Measurements from ENCODE around the gene SENP6.

SENP6 gene

GRCh38 chr6:75751443-75751842, 149.8 kb downstream of the SENP6 start:
- no peak for DNase-seq

- no peak for DNase-seq
Measured at GRCh38 chr6:75752365-75752764, 150.7 kb downstream of the SENP6 start.

- DNase-seq: no peak
Measured at GRCh38 chr6:75755704-75756103, 154.0 kb downstream of the SENP6 start.

- no peak for DNase-seq
Measured at GRCh38 chr6:75757295-75757694, 155.6 kb downstream of the SENP6 start.

- no peak for DNase-seq
Measured at GRCh38 chr6:75758061-75758460, 156.4 kb downstream of the SENP6 start.

- no peak for DNase-seq
Measured at GRCh38 chr6:75759207-75759606, 157.5 kb downstream of the SENP6 start.

- DNase-seq: no peak
Measured at GRCh38 chr6:75760320-75760719, 158.6 kb downstream of the SENP6 start.

- DNase-seq: no peak
Measured at GRCh38 chr6:75761489-75761888, 159.8 kb downstream of the SENP6 start.

GRCh38 chr6:75762063-75762462, 160.4 kb downstream of the SENP6 start:
- no peak for DNase-seq

GRCh38 chr6:75766387-75766786, 164.7 kb downstream of the SENP6 start:
- DNase-seq: no peak
